Skin epidermis (tissue), 12 donors: ENCODE results near the gene SLC16A1.
A peak's percentile ranks its signal among the peaks of the same experiment; 100 is the strongest.
"Not testable (repeated sequence)": the region's sequence is repeated elsewhere in the genome, so short reads cannot be mapped to it uniquely, and the experiment has no call there.

Experiments
- H3K27ac ChIP-seq, 21 experiments: fragments of 200-600 bp; sonication (generic) in 11 of 21; one replicate each; pipeline ENCODE4 v1.5.0; 2020; ENCODE audit warnings: mild to moderate bottlenecking in 3 of 21, inconsistent platforms in 2 of 21, moderate library complexity in 2 of 21
- H3K4me3 ChIP-seq, 7 experiments: fragments of 200-600 bp; sonication (generic) in 2 of 7; one replicate each; pipeline ENCODE4 v1.5.0; 2020; ENCODE audit warnings: inconsistent platforms in 2 of 7, mild to moderate bottlenecking in 2 of 7, moderate library complexity in 1 of 7

The SLC16A1 gene

GRCh38 chr1:112955773-112956543 is at the start of gene SLC16A1:
SLC16A1 (minus strand) TSS chr1:112956196; CDS start chr1:112929308, 26,888 bp downstream.
- Histone ChIP-seq H3K27ac (peak within 1 kb of the TSS; percentile 40 to 93 (median 86)), H3K4me3 (peak within 1 kb of the TSS; percentile 62 to 92 (median 66))

GRCh38 chr1:113003751-113004690 is 48.0 kb upstream of the SLC16A1 start:
- H3K27ac ChIP-seq = no peak overlapping the region
- no peak overlapping the region for H3K4me3 ChIP-seq

DNA sequence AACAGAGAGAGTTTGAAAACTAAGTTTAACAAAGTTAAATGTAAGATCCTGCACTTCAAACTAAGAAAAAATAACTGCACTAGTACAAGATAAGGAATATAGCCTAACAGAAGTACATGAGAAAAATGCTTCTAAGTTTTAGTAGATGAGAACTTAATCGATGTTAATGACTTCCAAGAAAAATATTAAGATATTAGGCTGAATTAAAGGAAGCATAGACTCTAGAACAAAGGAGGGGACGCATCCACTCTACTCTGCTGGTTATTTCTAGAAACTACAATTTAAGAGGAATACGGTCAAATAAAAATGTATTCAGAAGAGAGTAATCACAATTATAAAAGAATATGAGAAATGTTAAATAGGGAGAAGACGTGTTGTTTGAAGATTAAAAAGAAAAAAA is 46.3 kb upstream of the SLC16A1 start:
- Histone ChIP-seq H3K4me3 (no peak overlapping the region), H3K27ac (no peak overlapping the region)

- Histone ChIP-seq H3K27ac (peak overlapping the region in 3 of 21 experiments; percentile 7 to 57 (median 11)), H3K4me3 (no peak overlapping the region)
These were observed 42.7 kb upstream of the SLC16A1 start for GRCh38 chr1:112998592-112999235.

- H3K27ac ChIP-seq = peak overlapping the region in 1 of 21 experiments; percentile 57
- no peak overlapping the region for H3K4me3 ChIP-seq
These were observed 41.8 kb upstream of the SLC16A1 start for GRCh38 chr1:112997781-112998180.

DNA sequence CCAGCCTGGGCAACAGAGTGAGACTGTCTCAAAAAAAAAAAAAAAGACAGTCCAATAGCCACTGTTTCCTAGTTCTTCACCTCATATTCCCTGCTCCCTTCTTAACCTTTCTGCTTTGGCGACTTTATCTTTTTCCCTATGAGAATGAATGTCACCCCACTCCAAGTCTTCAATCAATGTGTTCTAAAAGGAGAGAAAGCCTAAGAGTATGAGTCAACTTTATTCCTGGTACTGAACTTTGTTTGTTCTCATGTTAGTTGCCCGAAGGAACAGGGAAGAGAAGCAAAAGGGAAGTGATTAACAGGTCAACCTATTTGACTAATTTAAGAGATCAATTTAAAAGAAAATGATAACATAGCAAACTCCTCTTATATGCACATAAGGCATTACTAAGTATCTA is 39.9 kb upstream of the SLC16A1 start:
- Histone ChIP-seq H3K4me3 (no peak overlapping the region), H3K27ac (no peak overlapping the region)

DNA sequence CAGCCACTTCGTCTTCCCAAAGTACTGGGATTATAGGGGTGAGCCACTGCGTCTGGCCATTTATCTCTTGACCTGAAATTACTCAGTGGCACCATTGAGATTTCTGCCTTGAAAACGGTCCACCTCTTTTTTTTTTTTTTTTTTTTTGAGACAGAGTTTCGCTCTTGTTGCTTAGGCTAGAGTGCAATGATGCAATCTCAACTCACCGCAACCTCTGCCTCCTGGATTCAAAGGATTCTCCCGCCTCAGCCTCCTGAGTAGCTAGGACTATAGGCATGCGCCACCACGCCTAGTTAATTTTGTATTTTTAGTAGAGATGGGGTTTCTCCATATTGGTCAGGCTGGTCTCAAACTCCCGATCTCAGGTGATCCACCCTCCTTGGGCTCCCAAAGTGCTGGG is 39.0 kb upstream of the SLC16A1 start:
- not testable (repeated sequence) for H3K27ac ChIP-seq, H3K4me3 ChIP-seq

GRCh38 chr1:112992780-112993179 is 36.8 kb upstream of the SLC16A1 start:
- Histone ChIP-seq H3K27ac (no peak overlapping the region), H3K4me3 (no peak overlapping the region)

GRCh38 chr1:112991402-112992120 is 35.6 kb upstream of the SLC16A1 start:
- H3K27ac ChIP-seq = no peak overlapping the region
- no peak overlapping the region for H3K4me3 ChIP-seq

DNA sequence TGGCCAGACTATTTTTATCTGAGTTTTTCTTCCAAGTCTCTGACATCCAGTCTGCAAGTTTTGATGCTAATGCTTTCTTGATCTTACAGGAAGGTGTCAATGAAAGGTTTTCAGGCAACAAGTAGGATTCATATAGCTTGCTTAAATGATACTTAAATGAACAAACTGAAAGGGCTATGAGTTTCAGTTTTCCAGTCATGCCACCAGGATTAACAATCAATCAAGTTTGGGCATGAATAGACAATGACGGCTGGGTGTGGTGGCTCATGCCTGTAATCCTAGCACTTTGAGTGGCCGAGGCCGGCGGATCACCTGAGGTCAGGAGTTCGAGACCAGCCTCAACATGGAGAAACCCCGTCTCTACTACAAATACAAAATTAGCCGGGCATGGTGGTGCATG is 34.3 kb upstream of the SLC16A1 start:
- Histone ChIP-seq H3K27ac (no peak overlapping the region), H3K4me3 (no peak overlapping the region)

GRCh38 chr1:112988367-112988766 is 32.4 kb upstream of the SLC16A1 start:
- H3K27ac ChIP-seq = no peak overlapping the region

GRCh38 chr1:112985123-112985522 is 29.1 kb upstream of the SLC16A1 start:
- H3K4me3 ChIP-seq = no peak overlapping the region
- no peak overlapping the region for H3K27ac ChIP-seq

More at GRCh38 chr1:112988367-112988766, 32.4 kb upstream of the SLC16A1 start:
- no peak overlapping the region for H3K4me3 ChIP-seq

GRCh38 chr1:112983537-112984131 is 27.6 kb upstream of the SLC16A1 start:
- Histone ChIP-seq H3K4me3 (no peak overlapping the region), H3K27ac (no peak overlapping the region)

GRCh38 chr1:112982853-112983536 is 27.0 kb upstream of the SLC16A1 start:
- Histone ChIP-seq H3K27ac (no peak overlapping the region), H3K4me3 (no peak overlapping the region)

DNA sequence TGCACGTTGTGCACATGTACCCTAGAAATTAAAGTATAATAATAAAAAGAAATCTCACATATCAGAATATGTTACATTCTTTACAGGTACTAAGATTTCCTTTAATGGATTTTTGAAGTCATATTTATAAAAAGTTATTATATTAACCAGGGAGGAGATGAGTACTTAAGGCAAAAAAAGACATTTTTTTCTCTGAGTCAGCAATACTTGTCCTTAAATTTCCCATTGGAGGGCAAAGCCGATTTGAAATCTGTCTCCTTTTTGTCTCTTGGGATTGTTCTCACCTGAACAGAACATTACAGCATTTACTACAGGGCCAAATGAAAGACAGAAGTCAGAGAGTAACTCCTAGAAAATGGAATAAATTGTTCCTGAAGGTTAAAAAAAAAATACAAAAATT is 26.3 kb upstream of the SLC16A1 start:
- Histone ChIP-seq H3K27ac (no peak overlapping the region), H3K4me3 (no peak overlapping the region)

DNA sequence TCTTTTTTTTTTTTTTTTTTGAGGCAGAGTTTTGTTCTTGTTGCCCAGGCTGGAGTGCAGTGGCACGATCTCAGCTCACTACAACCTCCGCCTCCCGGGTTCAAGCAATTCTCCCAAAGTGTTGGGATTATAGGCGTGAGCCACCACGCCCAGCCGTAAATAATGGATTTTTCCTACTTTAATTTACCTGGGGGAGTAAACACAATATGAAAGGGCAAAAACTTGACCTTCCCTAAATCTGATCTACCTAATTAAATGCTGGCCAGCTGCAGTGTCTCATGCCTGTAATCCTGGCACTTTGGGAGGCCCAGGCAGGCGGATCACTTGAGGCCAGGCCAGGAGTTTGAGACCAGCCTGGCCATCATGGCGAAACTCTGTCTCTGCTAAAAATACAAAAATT is 25.8 kb upstream of the SLC16A1 start:
- not testable (repeated sequence) for H3K4me3 ChIP-seq, H3K27ac ChIP-seq

DNA sequence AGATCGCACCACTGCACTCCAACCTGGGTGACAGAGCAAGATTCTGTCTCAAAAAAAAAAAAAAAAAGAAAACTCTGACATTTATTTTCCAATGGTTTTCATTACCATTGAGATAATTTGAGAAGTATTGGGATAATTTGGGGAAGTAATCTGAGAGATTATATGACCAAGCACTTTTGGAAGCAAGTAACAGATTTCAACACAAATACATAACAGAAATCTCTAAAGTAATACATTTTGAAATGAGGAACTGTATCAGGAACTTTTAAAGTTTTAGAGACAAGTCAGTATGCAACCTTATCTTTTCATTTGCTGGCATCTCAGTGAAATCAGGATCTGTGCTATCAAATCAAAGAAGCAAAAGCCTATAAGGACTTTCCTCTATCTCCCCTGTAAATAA is 25.4 kb upstream of the SLC16A1 start:
- Histone ChIP-seq H3K4me3 (no peak overlapping the region), H3K27ac (no peak overlapping the region)

DNA sequence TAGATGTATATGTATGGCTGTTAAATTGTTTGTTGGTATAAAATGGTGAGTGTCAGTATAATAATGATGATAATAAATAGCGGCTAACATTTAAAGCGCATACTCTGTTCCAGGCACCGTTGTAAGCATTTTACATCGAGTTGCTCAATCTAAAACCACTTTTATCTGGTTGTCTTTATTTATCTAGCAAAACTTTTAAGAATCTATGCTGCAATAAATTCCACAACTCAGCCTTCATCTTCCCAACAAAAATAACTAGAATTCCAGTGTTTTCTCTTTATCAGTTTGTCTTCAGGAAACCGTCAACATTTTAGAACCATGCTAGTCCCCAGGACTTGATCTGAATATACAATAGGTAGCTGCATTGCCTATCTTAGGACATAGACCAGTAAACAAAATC is 19.3 kb upstream of the SLC16A1 start:
- no peak overlapping the region for H3K27ac ChIP-seq
- no peak overlapping the region for H3K4me3 ChIP-seq

DNA sequence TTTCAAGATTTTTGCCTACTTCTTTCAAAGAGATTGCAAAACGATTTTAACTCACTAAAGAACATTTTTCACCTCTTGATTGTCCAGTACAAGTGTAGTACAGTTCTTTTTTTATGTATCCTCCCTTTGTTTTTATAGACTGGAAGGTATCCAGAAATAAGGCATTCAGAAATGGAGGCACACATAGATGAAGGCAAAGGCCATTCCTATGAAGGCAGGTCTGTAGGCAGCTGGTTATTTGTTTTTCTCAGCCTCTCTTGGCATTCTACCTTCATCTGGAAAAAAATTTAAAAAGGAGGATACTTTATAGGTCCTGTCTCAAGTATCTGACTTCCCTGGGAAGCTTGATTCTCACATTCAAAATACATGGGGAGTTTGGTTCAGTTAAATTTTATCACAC is 18.6 kb upstream of the SLC16A1 start:
- Histone ChIP-seq H3K4me3 (no peak overlapping the region), H3K27ac (no peak overlapping the region)
